B cell (primary cell): ENCODE measurements around the gene LHX2.
A peak's percentile ranks its signal among the peaks of the same experiment; 100 is the strongest.

Experiments used
- CTCF ChIP-seq: fragments of 200-600 bp; IDR thresholded peaks from one replicate; pipeline ENCODE4 v1.8.0; 2022; ENCODE audit warnings: antibody characterized with exemption, mild to moderate bottlenecking
- EZH2 ChIP-seq: IDR thresholded peaks from 2 replicates; pipeline ENCODE4 v1.6.1; 2012; ENCODE audit warnings: borderline replicate concordance, low read depth, mild to moderate bottlenecking, moderate library complexity, low read length; ENCODE audit not compliant: insufficient read depth, poor library complexity, severe bottlenecking

GRCh38 chr9:124014211-124014955 is 2.8 kb downstream of the LHX2 start:
- TF ChIP-seq CTCF (no peak), EZH2 (peak; percentile 15)
